RPMI8226 (cell line): Measurements from ENCODE around the gene CDK5R1.
A peak's percentile ranks its signal among the peaks of the same experiment; 100 is the strongest.
"Not testable (repeated sequence)": the region's sequence is repeated elsewhere in the genome, so short reads cannot be mapped to it uniquely, and the experiment has no call there.

Experiments
- DNase-seq: peaks from one replicate; pipeline ENCODE4 v3.0.0-alpha.2; 2015

CDK5R1 gene

DNA sequence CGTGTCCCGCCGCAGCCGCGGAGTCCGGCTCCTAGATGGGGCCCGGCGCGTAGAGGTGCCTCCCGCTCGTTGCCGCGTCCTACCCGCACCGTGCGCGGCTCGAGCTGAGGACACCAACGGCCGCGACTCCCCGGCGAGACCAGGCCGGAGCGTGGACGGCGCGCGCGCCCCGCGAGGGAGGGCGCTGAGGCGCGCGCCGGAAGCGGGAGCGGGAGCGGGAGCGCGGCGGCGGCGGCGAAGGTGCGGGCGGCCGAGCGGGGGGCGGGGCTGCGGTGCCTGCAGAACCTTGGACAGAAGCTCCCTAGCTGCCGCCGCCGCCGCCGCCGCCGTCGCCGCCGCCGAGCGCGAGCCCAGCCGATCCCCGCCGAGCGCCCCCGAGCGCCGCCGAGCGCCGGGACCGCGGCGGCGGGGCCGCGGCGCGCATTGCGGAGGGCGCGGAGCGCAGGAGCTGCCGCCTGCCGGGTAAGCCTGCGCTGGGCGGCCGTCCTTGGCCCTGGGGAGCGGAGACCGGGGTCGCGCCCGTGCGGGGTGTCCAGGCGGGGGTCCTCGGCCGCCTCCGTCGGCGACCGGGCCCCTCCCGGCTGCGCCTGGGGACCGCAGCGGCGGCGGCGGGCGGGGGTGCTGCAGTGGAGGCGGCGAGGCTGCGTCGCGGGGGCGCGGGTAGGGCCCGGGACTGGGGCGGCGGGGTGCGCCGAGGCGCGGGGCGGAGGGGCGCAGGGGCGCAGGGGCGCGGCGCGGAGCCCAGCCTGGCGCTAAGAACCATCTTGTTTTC, at the start of gene CDK5R1:
Gene CDK5R1, plus strand, starts transcription at position 293 of the 772 bp plus-strand sequence. CDS start 628 bp downstream, outside the sequence.
- peak; percentile 76 for DNase-seq

DNA sequence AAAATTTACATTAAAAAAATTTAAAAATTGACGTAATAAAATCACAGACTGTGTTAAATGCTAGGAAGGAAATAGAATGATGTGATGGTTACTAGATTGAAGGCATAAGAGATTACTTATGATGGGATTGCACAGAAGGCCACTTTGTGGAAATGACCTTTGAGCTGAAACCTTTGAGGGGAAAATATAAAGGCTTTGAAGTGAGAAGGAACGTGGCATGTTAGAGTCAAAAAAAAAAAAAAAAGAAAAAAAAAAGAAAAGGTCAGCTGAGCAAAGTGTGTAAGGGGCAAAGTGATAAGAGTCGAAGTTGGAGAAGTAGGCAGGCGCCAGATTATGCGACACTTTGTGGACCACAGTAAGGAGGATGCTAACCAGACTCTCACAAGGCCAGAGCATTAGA, 46.1 kb upstream of the CDK5R1 start:
- DNase-seq, result no peak

DNA sequence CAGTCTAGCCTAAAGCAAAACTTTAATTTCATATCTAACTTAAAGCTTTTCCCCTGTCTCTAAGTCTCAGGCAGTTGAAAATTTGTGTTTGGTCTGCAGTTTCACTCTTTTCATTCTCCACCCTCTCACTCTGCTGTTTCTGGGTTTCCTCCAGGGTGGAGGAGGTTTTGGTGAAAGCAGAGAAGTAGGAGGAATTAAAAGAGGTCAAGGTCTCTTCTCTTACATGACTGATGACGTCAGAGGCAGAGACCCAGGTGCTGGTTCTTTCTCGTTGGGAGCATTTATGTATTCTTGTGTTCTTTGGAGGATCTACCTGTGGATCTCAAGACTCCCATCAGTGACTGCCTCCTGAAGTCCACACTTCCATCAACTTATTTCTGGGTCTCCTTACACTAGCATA, 44.9 kb upstream of the CDK5R1 start:
- DNase-seq, result peak; percentile 74

DNA sequence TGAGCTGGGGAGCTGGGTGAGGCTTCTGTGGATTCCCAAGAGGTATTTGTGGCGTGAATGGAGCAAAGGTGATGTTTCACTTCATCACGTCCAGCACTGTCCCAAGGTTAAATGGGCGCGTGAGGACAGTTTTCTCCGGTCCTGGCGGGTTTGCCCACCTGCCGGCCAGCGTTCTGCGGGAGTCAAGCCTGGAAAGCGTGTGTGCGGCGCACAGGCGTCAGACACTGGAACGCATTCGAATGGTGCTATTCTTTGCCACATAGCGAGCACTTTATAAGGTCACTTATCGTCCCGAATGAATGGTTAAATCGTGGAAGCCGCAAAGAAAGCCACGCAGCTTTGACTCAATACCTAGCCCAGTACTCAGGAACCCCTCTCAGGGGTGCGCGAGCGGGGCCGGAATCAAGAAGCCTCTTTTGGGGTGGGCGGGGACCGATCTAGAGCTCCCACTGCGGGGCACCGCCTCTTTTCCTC, 42.9 kb upstream of the CDK5R1 start:
- no peak for DNase-seq

DNA sequence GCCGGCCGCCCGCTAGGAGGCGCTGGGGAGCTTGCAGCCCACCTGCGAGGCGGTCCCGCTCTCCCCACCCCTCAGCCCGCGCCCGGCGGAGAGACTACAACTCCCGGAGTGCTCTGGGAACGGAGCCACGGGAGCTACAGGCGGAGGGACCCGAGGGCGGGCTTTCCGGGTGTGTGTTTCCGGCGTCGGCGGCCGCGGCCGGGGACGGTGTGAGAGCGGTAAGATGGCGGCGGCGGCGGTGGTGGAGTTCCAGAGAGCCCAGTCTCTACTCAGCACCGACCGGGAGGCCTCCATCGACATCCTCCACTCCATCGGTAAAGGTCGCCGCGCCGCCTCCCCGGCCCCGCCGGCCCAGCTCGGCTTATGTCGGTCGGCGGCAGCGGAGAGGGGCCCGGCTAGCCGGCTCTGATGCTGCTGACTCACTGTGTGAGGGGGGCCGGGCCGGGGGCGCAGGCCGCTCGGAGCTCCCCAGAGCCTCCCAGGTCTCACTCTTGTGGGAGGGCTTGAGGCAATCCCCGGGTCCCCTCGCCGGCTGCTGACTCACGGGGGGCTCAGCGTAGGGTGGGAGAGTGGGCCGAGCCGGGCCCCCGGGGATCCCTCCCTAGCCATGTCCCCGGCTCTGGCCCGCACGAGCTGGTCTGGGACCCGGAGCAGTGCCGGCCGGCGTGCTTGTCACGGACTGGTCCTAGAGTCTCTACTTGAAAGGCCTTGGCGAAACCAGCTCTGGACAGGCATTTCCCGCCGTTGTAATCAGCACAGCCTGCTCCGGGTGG, 42.3 kb upstream of the CDK5R1 start, which contains the start of gene PSMD11:
Gene PSMD11, plus strand, starts transcription at position 210 of the 773 bp plus-strand sequence. Its CDS starts 14 bp downstream, at position 224.
- DNase-seq, result peak; percentile 98

DNA sequence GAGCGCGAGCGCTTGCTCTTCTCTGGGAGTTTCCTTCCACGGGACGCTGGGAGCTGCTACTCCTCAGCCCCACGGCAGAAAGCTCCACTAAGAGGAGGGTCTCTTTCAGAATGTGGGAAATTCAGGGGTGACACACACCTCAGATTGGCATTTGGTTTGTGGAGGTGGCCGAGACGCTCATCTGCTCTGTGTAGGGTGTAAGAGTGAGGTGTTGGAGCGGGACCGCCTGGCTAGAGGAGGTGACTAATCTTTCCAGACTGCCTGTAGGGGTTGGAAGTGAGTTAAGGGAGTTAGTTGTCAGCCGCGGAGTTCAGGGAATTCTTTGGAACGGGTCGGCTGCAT, 41.7 kb upstream of the CDK5R1 start:
- peak; percentile 15 for DNase-seq

DNA sequence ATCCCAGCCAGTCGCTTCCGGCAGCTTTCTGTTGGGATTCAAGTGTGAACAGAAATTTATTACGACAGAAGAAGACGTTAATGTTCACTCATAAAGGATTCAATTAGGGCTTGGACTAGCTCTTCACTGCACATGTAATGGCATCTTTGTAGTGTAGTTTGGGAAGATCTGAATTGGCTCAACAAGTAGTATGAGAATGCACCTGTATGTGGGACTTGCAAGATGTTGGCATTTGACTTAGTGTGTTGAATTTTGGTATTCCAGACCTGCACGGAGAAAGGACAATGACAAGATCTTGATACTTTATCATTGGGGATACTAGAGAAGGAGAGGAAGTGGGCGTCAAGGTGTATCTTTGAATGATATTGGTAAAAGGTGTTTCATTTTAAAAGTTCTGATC, 41.3 kb upstream of the CDK5R1 start:
- DNase-seq, result no peak

DNA sequence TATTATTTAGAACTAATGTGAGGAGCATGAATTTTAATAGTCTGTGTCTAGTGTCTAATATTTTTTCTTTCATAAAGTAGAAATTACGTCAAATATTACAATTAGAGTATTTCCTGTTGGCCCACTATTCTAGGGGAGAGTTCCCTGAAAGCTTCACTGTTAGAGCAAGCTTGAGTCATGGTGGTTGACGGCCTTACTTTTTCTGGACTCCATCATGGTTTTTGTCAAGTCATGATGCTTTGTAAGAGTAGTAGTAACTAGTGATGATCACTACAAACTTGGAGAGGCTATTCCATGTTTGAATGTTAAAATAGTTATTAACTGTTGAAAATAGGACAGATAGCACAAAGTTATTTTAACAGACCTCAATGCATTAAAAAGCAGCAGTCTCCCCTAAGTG, 40.8 kb upstream of the CDK5R1 start:
- DNase-seq, result no peak

DNA sequence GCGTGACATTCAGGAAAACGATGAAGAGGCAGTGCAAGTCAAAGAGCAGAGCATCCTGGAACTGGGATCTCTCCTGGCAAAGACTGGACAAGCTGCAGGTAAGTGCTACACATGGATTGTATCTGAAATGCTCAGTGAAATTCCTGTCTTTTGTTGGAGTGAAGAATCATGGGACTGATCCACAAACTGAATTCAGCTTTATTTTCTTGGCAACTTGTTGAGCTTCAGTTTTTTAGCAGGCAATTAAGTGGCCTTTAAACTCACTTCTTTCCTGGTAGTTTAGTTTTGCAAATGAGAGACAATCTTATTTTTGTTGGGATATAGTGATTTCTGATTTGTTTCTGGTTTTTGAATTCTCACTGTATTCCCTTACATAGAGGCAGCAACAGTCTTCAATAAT, 39.8 kb upstream of the CDK5R1 start:
- no peak for DNase-seq

DNA sequence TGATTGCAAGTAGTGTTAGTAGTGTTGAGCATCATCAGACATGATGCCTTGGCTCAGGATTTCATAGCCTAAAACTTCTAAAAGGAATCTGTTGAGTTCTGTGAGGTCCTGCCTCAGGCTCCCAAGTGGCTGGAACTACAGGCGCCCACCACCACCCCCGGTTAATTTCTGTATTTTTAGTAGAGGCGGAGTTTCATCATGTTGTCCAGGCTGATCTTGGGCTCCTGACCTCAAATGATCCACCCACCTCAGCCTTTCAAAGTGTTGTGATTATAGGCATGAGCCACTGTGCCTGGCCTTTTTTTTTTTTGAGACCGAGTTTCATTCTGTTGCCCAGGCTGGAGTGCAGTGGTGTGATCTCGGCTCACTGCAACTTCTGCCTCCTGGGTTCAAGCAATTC, 36.8 kb upstream of the CDK5R1 start:
- no peak for DNase-seq

DNA sequence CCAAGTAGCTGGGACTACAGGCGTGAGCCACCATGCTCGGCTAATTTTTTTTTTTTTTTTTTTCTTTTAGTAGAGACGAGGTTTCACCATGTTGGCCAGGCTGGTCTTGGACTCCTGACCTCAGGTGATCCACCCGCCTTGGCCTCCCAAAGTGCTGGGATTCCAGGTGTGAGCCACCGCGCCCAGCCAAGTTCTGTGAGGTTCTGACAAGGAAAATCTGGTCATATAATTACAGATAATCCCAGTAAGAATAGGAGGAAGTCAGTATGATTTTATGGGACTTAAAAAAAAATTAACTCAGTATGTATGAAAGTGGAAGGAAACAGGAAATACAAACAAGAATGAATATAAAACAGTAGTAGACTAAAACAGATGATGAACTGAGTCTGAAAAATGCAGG, 36.4 kb upstream of the CDK5R1 start:
- not testable (repeated sequence) for DNase-seq

DNA sequence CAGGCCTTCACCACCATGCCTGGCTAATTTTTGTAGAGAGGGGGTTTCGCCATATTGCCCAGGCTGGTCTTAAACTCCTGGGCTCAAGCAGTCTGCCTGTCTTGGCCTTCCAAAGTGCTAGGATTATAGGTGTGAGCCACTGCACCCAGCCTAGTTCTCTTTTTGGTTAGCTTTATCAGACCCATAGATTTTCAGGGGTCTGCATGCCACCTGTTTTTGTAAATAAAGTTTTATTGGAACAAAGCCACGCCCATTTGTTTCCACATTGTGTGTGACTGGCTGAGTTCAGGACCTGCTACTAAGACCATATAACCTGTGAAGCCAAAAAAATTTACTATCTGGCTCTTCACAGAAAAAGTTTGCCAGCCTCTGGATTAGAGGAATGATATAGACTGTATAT, 34.9 kb upstream of the CDK5R1 start:
- DNase-seq, result no peak

DNA sequence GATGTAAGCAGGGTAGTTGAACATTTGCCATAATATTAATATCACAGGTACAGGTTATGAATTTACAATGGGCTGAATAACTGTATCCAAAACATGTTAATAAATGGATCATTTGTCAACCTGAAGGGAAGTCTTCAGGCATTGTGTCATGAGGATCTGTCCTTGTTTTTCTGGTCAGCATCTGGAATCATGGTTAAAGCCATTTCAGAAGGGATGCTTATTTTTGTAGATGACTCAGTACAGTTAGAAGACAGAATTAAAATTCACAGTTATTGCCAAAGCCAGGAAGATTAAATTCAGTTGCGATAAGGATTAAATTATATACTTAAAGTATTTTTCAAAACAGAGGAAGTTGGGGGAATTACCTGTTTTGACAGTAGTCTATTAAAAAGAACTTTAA, 34.5 kb upstream of the CDK5R1 start:
- no peak for DNase-seq

DNA sequence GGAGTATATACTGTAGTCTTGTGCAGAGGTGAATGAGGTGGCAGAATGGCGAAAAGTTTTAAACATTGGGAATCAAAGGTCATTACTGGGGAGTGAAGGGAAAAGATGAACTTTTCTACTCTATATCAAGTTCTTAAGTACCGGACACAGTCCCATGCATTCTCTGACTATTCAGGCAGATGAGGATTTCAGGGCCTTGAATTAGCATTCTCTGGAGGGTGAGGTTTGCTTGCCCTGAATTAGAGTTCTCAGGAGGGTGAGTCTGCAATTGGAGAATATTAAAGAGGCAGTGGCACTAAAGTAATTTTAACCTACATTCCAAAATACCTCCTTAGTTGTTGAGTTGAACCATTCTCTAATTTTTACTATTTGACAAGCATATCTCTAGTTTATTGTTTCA, 33.4 kb upstream of the CDK5R1 start:
- DNase-seq, result no peak

DNA sequence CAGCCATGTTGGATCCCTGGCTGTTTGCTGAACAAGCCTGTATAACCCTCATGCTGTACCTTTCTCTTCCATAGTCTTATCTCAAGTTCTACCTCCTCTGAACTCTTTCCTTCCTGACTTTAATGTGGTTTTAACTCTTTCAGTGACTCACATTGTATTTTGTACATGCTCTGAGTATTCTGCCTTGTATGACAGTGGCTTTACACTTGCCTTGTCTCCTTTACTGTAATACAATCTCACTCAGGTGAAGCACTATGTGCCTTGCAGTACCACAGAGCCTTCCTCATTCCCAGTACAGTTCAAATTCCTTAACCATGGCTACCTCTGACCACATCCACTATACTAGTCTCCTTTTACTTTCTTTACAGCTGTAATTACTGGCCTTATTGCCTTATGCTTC, 28.4 kb upstream of the CDK5R1 start:
- no peak for DNase-seq

DNA sequence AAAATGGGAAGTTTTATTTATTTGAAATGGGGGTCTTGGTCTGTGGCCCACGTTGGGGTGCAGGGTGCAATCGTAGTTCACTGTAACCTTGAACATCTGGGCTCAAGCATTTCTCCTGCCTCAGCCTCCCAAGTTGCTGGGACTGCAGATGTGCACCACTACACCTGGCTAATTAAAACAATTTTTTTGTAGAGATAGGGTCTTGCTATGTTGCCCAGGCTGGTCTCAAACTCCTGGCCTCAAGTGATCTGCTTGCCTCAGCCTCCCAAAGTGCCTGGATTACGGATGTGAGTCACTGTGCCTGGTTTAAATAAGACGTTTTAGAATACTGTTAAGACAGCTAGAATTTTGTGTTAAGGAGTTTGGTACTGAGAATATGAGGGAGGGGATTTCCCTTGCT, 26.7 kb upstream of the CDK5R1 start:
- no peak for DNase-seq

DNA sequence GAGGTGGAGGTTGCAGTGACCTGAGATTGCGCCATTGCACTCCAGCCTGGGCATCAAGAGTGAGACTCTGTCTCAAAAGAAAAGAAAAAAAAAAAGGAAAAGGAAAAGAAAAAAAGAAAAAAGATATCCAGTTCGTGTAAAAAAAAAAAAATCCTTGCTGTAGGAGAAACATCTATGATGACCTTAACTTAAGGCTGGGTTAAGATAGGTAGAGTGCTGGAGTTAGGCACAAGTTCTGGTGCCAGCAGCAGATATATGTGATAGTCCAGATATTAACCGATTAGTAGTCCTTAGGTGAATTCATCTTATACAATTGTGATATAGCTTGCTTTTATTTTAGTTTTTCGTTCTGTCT, 25.3 kb upstream of the CDK5R1 start:
- DNase-seq, result no peak

DNA sequence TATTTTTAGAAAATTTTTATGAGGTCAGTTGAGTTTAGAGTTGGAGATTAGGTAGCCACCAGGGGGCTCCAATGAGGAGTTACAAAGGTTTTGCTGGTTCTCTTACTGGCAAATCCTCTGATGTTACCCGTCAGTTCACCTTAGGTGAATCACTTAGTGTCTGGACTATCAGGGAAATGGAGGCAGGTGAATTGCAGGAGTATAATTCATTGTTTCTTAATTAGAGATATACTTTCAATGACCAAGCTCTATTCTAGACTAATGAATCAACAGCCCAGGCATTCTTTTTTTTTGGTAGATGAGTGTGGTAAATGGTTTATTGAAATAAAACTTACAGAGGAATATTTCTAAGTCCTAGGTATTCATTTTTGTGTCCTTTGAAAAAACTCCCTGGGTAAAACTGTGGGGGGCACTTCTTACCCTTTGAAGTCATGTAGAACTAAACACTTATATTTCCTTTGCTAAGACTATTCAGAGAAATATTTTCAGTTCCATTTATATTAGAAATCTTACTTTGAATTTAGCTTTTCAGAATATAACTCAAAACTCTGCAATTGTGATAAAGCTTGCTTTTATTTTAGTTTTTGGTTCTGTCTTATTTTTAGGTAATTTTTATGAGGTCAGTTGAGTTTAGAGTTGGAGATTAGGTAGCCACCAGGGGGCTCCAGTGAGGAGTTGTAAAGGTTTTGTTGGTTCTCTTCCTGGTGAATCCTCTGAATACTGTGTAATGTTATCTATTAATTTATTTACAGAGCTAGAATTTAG, 24.8 kb upstream of the CDK5R1 start:
- peak; percentile 74 for DNase-seq

DNA sequence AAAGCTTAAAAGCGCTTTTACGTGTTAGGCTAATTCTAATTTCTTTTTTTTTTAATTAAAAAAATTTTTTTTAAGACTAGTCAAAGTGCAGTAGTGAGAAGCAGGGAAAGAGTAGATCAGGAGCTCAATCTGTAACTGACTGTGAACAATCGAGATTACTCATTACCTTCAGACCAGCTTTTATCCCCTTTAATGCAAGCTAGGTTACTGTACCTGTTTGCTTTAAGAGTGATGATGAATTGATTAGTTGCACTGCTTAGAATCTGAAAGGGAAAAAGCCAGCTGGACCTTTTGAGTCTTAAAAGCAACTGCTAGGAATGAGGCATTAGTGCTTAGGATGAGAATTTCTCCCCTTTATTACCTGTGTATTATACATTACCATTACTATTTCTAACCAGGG, 23.5 kb upstream of the CDK5R1 start:
- no peak for DNase-seq

DNA sequence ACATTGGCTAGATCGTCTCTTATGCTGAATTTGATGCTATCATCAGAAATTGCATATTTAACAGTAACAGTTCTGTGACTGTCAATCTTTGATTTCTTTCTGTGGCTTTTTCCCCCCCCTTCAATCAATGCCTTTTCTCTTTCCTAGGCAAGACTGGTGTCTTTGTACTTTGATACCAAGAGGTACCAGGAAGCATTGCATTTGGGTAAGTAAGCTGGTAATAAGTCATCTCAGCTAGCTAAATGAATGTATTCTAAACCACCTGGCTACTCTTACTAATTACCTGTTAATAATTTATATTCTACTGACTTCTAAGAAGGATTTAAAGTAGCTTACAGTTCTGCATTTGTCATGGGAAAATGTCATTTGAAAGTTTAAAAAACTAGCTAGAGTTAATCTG, 22.4 kb upstream of the CDK5R1 start:
- no peak for DNase-seq

DNA sequence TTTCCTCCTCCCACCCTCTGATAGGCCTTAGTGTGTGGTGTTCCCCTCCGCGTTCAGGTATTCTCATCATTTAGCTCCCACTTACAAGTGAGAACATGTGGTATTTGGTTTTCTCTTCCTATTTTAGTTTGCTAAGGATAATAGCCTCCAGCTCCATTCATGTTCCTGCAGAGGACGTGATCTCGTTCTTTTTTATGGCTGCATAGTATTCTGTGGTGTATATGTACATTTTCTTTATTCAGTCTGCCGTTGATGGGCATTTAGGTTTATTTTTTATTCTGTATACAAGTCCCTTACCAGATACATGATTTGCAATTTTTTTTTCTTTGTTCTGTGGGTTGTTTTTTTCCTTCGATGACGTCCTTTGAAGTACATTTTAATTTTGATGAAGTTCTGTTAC, 18.8 kb upstream of the CDK5R1 start:
- DNase-seq, result no peak

DNA sequence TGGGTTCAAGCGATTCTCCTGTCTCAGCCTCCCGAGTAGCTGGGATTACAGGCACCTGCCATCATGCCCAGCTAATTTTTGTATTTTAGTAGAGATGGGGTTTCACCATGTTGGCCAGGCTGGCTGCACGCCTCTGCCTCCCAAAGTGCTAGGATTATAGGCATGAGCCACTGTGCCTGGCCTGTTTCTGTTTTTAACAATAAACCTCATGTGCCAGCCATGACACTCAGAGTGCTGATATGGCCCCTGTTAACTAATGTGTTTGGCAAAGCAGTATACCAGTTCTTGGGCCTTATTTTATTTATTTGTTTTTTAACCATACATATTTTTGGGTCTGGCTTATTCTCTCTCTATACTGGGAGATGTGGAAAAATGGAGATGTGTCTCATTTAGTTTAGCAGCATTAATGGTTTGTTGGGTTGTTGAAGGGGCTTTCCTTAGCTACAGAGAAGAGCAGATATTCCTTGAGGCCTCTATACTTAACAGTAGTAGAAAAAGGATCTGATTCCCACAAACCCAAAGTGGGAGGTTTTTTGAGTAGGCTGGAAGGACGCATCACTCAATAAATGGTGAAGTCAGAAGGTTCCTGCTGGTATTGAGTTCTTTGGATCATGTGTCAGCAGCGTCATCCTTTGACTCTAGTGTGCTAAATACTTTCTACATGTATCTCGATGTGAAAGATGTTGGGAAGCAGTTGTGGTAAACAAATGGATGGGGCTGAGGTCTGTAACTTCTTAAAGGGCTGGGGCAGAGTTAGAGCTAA, 16.2 kb upstream of the CDK5R1 start:
- DNase-seq, result no peak

DNA sequence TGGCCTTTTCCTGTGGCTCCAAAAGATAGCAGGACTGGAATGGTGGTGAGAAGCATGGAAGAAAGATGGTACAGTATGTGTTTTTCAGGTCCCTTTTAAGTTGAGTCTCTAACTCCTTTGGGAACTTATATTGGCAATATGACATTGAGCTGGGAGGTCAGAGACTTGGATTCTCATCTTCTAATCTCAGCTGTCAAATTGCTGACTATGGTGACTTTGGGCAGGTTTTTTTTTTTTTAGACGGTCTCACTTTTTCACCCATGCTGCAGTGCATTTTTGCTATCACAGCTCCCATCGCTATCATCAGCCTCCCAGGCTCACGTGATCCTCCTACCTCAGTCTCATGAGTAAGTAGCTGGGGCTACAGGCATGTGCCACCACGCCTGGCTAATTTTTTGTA, 15.1 kb upstream of the CDK5R1 start:
- no peak for DNase-seq
